ENCODE results near the gene TAS2R40.

Gene TAS2R40

GRCh38 chr7:143252006-143252405 lies 30.2 kb downstream of the TAS2R40 start:
- peak in 1 of 2 donors; percentile 45 for DNase-seq

DNA sequence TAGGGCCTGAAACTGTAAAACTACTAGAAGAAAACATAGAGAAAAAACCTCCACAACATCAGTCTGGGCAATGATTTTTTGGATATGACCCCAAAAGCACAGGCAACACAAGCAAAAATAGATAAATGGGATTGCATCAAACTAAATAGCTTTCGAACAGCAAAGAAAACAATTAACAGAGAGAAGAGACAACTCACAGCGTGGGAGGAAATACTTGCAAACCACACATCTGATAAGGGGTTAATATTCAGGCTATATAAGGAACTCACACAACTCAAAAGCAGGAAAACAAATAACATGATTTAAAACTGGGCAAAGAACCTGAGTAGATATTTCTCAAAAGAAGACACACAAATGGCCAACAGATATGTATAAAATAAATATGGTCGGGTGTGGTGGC lies 33.7 kb downstream of the TAS2R40 start:
- DNase-seq = peak in 1 of 2 donors; percentile 16

DNA sequence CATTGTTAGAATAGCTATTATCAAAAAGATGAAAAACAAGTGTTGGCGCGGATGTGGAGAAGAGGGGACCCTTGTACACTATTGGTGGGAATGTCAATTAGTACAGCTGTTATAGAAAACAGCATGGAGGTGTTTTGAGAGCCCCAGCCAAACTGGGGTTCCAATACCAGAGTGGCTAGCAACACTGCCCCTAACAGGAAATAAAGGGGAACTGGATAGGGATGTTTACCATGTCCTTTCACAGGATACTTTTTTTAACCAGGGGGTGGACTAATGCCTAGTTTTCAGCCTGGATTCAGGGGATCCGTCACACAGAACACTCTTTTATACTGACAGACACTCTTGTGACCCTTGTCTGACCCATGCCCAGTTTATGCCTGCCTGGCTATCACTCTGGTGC lies 34.5 kb downstream of the TAS2R40 start:
- DNase-seq = no peak

GRCh38 chr7:143256932-143257331 lies 35.1 kb downstream of the TAS2R40 start:
- DNase-seq = peak in 1 of 2 donors; percentile 22

GRCh38 chr7:143257501-143257900 lies 35.7 kb downstream of the TAS2R40 start:
- no peak for DNase-seq

- peak; percentile 43 to 64 for DNase-seq
Observed at GRCh38 chr7:143258831-143259230, 37.0 kb downstream of the TAS2R40 start.

DNA sequence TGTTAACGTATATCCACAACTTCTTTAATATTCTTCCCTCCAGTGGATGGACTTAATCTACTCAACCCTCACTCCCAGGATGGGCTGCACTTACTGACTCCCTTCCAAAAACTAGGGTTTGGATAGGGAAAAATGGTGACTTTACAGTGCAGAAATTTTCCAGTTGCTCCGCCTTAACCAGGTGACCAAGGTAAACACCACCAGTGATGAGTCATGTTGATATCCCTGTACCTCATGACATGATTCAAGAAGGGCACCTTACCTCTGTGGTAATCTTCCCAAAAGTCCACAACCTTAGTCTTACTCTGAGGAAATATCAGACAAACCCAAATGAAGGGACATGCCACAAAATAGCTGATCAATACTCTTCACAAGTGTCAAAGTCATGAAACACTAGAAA lies 37.9 kb downstream of the TAS2R40 start:
- no peak for DNase-seq

GRCh38 chr7:143261901-143262300 lies 40.1 kb downstream of the TAS2R40 start:
- no peak for DNase-seq

DNA sequence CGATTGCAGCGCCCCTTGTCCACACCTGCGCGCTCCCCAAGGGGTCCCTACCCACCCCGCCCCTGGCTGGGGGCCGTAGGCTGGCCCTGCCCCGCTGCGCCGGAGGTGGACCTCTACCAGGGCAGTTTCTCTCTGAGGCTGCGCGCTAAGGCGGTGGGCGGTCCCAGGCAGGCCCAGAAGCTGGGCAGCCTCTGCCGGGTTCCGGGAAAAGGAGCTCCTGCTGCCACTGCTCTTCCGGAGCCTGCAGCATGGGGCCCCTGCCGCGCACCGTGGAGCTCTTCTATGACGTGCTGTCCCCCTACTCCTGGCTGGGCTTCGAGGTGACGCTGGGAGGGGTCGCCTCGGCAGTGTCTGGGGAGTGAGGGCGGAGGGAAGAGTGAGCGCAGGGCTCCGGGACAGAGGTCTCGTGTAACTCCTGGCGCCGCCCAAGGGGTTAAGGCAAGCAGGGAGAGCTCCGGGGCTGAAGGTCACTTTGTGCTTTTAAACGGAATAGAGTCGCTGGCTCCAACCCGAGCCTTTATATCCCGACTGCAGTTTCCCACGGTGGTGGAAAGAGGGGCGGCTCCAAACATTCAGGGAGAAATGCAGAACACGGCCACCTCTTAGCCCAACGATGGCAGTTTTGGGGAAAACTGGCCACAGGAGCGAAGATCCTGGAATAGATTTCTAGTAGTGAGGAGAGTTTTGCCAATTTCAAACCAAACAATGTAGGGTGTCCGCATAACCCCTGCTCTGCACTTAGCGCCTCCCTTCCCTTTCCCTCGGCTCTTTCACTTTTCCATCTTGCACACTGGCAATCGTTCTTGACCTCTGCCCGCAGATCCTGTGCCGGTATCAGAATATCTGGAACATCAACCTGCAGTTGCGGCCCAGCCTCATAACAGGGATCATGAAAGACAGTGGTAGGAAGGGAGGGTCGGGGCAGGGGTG lies 41.7 kb downstream of the TAS2R40 start, which contains the start of gene GSTK1:
GSTK1 (plus strand) TSS at position 176 of the 930 bp plus-strand sequence; CDS start at position 249, 73 bp downstream.
- peak; percentile 90 to 91 for DNase-seq

GRCh38 chr7:143264196-143264568 lies 42.3 kb downstream of the TAS2R40 start:
- DNase-seq = peak in 1 of 2 donors; percentile 12

DNA sequence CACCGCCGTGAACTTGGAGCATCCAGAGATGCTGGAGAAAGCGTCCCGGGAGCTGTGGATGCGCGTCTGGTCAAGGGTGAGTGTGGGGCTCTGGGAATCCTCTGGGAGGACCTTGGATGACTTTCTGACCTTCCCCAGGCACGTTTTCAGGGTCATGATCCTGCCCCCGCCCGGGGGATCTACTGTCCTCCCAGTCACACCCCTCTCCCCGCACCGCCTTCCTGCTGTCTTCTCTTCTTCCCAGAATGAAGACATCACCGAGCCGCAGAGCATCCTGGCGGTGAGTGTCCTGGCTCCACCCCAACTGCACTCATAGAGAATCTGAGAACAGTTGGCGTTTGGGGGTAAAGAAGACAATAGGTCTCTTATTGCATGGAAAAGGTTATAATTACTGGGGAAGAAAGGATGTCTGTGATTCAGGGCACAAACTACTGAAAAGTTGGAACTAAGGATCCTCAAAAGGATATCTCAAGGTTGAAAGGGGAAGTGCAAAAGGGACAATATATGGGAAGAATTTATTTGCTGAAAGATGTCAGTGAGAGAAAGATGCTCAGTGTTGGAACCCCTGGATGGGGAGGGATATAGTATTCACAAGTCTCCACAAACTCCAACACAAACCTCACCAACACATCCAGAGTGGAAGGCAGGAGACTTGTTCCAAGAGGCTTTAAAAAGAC lies 43.3 kb downstream of the TAS2R40 start:
- no peak for DNase-seq

DNA sequence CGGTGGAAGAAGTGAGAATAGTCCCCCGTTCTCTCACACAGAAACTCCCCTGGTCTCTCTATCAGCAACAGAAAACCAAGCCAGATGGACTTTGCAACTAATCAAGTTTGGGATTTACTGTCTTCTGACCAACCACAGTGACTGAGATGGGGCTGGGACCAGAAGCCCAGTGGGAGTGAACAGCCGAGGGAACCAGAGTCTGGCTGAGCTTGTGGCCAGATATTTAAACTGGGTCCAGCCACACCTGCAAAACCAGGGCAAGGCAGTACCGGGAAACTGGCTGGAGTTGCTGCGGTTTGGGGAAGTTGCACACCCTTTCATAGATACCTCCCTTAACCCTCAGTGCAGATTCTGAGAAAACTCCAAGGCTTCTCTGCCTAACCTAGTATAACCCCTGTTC lies 47.4 kb downstream of the TAS2R40 start:
- DNase-seq = no peak

DNA sequence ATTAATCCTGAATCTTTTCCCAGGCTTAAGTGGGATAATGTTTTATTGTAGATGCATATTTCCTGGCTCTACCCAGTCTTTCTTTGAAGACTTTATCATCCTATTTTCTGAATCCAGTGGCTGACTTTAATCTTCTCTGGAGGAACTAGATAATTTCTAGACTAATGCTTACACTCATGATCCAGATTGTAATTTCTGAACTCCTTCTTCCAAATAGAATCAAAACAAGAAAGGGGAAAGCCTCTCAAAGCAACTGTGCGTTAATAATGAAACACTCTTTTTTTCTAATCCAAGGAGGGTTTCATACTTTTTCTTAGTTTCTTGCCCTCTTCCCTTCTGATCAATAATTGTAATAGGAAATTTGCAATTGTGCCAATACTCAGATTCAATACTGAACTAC lies 49.4 kb downstream of the TAS2R40 start:
- no peak for DNase-seq
